Stimulated activated CD8-positive, alpha-beta memory T cell treated with anti-CD3 and anti-CD28 coated beads, Interleukin-4, amount 100 ng/mL, for 1 hour (primary cell): ENCODE measurements around the gene MKLN1.
"Not testable (repeated sequence)": the region's sequence is repeated elsewhere in the genome, so short reads cannot be mapped to it uniquely, and the experiment has no call there.

Experiments used
- DNase-seq, 2 donors: peaks; one replicate each; pipeline ENCODE4 v3.0.0-alpha.2; 2020; ENCODE audit warnings: low read depth in 2 of 2, low spot score in 1 of 2

Gene MKLN1

DNA sequence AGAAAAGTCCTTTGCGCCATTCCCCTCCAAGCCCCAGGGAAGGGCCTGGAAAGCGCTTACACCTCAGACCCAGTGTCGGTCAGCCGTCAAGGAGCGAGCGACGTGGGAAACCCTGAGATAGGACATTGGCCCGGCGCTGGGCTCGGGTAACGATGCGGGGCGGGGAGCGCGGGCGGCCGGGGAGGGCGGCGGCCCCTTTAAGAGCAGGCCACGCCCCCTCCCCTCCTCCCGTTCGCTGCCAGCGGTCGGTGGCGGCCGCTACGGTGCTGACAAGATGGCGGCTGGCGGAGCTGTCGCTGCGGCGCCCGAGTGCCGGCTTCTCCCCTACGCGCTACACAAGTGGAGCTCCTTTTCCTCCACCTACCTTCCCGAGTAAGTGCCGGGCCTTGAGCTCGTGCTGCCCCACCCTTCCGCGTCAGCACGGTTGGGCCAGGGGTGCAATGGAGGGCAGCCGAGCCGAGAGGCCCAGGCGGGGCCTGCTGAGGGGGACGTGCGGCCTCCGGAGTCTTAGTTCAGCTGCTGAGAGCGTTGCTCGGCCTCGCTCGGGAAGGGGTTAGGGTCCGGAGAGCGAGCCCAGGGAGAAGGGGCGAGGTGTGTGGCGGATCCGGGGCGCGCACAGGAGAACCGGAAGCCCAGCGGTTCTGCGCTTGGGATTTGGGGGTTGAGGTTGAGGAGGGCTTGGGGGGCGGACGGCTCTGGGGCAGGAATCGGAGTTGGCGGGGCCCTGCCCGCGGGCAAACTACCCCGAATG is at the start of gene MKLN1:
Gene MKLN1, plus strand, starts transcription at position 251 of the 751 bp plus-strand sequence. Its CDS starts 24 bp downstream, at position 275.
- DNase-seq = peak; percentile 76 to 78

- no peak for DNase-seq
These were observed 48.6 kb upstream of the MKLN1 start for GRCh38 chr7:131279044-131279443.

GRCh38 chr7:131281266-131282048 is 46.2 kb upstream of the MKLN1 start:
- DNase-seq = no peak

DNA sequence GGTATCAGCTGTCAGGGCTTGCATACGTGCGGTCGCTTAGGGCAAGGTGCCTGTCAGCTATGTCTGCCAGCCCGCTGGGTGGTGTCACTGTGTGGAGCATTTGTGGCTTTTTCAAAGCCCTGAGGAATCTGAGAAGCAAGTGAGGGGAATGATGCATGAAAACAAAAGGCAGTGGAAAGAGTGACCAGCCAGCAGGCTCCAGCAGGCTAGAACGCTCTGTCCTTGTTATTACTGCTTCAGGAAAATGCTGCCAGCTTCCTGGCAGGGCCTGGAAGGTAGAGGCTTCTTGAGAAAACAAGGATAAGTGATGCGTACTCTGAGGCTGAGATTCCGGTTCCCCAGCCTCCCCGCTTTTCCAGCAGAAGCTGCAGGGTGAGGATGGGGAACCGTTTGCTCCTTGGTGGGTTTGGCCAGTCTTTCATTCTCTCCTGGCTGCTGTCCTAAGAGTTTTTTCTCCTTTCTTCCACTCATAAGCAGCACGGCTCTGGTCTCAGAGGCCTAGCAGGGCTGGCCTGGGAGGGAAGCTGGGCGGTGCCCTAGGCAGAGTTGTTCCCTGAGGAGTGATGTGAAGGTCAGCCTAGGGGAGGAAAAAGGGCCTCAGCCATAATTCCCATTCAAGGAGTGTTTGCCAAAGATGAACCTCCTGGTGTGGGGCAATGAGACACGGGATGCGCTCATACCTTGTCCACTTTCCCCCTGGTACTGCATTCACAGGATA is 42.8 kb upstream of the MKLN1 start:
- DNase-seq = no peak

DNA sequence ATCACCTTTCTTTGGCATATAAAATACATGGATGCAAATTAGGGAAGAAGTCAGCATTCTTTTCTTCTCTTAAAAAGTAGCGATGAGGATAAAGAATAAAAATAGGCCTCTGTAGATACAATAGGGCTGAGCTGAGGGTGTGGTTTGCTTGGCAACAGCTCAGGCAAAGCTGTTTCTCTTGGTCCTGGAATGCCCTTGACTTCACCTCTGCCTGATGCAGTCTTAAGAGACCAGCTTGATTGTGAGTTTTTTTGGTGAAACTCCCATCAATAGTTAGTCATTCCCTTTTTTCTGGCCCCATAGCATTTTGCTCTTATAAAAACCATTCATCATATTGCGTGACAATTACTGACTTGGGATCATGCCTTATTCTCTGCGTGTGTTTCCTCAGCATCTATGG is 42.1 kb upstream of the MKLN1 start:
- DNase-seq = no peak

GRCh38 chr7:131288450-131288849 is 39.2 kb upstream of the MKLN1 start:
- no peak for DNase-seq

- DNase-seq = no peak
These were observed 38.6 kb upstream of the MKLN1 start for GRCh38 chr7:131289051-131289450.

GRCh38 chr7:131292141-131292905 is 35.4 kb upstream of the MKLN1 start:
- DNase-seq = no peak

- no peak for DNase-seq
These were observed 34.7 kb upstream of the MKLN1 start for GRCh38 chr7:131293018-131293417.

DNA sequence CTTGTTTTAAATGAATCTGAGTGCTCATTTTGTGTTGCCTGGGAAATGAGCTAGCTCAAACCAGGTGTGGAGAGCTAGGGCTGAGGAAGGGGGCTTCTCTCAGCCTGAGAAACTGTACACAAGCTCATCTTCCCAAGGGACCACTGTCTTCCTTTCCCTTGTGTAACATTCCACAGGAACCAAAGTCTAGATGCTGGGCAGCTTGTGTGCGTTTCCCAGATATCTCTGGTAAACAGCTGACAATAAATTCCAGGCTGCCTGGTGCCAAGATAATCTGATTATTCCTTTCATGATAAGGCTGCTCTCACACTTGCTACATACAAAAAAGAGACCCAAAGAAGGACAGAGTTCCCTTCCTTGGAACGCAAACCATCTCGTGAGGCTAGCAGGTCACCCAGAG is 33.1 kb upstream of the MKLN1 start:
- DNase-seq = no peak

DNA sequence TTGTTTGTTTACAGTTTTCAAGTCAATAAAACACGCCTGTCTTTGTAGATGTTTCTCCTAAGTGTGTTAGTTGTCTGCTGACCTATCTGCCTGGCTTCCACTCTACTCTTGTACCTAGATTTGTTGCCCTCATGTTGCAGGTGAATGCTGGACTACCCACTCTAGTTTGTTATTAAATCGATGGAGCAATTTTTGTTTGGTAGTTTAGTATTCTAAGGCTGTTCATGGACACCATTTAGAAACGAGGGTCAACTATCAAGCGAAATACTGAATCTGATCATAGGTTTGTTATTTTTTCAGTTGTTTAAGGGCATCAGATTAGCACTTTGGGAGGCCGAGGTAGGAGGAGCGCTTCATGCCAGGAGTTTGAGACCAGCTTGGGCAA is 29.1 kb upstream of the MKLN1 start:
- DNase-seq = no peak

- no peak for DNase-seq
These were observed 28.6 kb upstream of the MKLN1 start for GRCh38 chr7:131299074-131299473.

DNA sequence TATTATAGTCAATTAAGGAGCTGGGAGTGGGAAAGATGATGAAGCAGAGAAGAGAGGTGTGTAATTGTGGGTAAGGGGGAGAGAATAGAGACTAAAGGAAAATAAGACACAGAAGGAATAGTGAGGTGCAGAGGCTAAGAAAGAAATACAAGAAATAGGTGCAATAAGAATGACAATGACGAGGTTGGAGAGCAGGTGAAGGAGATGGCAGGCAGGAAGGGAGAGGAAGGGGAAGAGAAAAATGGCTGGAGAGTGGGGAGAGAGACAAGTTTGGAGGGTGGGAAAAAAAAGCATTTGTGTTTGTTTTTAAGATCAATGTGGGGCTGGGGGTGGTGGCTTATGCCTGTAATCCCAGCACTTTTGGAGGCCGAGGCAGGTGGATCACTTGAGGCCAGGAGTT is 27.6 kb upstream of the MKLN1 start:
- DNase-seq = no peak

DNA sequence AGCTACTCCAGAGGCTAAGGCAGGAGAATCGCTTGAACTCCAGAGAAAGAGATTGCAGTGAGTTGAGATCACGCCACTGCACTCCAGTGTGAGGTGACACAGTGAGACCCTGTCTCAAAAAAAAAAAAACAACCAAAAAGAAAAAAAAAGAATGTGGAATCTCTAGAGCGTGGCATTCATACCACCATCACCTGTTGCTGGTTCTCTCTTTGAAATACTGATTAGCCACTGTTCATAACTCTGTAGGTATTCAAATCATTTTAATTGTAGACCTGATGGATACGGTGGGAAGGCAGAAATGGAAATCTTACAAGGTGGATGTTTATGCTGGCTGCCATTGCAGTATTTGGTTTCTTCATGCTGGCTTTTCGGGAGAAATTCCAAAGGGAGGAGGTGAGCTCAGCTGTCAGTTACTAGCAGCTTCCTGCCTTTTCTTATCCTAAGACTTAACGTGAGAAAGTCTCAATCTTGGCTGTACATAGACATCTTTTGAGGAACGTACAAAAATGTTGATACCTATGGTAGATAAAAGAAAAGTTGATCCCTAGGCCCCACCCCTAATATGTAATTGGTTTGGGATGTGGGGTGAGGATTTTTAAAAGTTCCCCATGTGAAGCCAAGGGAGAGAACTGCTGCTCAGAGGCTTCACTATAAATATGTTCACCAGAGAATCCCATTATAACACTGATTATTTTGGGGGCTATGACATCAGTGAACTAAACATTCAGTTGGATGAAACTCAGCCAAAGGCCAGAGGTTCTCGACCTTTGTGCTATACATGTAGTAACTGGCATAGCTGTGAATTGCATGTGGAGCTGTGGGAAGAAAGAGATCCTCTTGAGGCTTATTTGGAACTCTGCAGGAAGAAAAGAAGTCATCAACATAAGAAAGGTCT is 26.9 kb upstream of the MKLN1 start:
- DNase-seq = no peak

DNA sequence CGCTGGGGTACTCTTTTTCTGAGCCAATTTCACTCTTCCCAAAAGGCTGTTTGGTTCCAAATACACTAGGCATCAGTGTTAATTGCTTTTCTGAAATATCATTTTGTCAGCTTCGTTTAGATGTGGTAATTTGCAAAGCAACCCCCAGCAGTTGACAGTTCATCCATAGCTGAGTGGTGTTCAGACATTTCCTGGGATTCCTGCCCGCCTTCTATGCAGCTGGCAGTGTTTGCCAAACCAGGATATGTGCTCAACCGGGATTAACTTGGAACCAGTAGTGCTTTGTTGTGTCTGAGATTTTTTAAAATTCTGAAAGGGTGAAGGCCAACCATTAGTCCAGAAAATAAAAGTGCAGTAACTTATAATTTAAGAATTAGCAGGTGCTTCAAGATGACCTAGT is 25.2 kb upstream of the MKLN1 start:
- no peak for DNase-seq

GRCh38 chr7:131302876-131303707 is 24.6 kb upstream of the MKLN1 start:
- no peak for DNase-seq

DNA sequence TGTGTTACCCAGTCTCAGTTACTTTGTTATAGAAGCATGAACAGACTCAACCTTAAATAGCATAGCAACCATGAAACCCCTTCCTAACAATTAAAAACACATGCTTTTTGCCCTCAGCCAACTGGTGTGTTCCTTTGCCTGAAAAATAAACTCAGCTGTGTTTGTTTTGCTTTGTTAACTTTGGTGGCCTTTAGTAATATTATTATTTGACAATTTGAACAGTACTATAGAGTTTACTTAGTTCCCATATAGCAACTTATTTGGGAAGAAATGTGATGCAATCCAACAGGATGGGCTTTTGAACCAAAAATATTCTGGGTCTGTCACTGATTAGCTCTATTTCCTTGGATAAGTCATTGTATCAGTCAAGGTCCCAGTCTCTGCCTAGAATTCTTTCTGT is 22.5 kb upstream of the MKLN1 start:
- DNase-seq = no peak

DNA sequence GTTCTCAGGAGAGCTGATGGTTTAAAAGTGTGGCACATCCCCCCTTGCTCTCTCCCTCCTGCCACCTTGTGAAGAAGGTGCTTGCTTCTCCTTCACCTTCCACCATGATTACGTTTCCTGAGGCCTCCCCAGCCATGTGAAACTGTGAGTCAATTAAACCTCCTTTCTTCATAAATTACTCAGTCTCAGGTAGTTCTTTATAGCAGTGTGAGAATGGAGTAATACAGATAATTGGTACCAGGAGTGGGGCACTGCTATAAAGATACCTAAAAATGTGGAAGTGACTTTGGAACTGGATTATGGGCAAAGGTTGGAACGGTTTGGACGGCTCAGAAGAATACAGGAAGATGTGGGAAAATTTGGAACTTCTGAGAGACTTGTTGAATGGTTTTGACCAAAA is 21.6 kb upstream of the MKLN1 start:
- DNase-seq = not testable (repeated sequence)

DNA sequence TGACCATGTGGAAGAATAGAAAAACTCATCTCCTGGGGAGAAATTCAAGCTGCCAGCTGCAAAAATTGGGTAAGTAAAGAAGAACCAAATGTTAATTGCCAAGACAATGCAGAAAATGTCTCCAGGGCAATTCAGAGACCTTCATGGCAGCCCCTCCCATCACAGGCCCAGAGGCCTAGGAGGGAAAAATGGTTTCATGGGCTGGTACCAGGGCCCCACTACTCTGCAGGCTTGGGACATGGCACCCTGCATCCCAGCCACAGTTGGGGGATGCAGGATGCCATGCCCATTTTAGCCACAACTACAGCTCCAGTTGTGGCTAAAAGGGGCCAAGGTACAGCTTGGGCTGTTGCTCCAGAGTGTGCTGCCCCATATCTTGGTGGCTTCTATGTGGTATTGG is 20.9 kb upstream of the MKLN1 start:
- no peak for DNase-seq
